Stimulated activated CD8-positive, alpha-beta memory T cell treated with anti-CD3 and anti-CD28 coated beads, Interleukin-7, amount 100 ng/mL, for 24 hours (primary cell): ENCODE data around the gene PLEKHG3.

ENCODE experiments used
- DNase-seq: peaks from one replicate; pipeline ENCODE4 v3.0.0-alpha.2; 2020; ENCODE audit warnings: low read depth

Gene PLEKHG3

DNA sequence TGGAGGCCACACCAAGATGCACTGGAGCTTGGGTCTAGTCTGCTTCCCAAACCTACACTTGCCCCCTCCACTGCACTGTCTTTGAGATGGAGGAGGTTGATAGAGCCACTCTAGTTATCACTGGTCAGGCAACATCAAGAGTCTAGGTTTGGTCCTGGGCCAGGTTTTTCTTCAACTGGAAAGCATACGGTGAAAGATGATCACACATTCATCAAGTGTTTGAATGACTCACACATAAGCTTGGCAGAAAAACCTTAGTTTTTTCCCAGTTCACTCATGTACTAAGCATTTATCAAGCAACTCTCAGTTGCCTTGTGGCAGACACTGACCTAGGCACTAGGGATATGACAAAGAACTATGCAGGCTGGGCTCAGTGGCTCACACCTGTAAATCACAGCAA, 84.5 kb downstream of the PLEKHG3 start:
- DNase-seq, result no peak

DNA sequence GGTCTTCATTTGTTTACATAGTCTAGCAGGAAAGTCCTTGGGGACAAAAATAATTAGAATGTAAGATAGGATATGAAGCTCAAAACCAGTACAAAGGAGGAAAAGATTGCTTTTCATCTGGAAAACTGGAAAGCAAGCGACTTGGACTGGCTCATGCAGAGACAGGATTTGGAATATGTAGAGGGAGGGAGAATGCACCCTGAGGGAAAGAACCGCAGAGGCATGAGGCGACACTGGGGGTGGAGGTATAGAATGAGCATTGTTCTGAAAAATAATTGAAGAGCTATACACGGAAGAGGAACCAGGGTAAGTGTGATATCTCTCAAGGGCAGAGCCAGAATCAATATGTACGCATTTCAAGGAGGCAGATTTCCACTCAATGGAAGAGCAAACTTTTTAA, 85.5 kb downstream of the PLEKHG3 start:
- no peak for DNase-seq

DNA sequence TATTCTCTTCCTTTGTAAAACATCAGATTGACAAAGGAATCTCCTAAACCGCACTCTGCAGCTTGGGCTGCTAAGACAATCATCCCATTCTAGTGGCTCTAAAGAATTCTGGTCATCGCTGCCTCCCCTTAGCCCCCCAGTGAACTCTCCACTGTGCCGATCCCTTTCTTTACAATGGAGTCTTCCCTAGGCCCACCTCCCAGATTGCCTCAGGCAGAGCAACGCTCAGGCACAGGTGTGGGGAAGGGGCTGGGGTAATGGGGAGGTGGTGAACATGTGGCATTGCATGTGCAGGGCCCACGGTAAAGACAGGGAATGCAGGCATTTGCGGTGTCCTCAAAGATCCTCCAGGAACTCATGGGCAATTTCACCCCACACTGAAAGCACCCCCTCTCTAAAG, 86.3 kb downstream of the PLEKHG3 start:
- DNase-seq, result no peak

DNA sequence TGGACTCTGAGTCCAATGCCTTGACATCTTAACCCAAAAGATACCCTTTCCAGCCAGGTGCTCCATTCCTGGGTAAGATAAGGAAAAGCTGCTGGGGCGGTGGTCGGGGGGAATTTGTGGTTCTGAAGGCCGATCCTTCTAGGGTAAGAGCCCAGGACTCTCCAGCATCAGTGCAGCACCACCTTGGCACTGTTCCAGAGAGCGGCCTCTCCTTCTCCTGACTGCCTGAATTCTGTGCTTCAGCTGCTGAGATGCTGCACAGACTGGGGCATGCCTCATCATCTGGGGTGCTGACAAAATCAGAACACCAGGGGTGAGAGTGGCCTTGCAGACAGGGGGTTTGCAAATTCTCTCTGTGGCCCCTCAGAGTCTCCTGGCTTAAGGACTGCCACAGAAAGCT, 88.0 kb downstream of the PLEKHG3 start:
- no peak for DNase-seq

DNA sequence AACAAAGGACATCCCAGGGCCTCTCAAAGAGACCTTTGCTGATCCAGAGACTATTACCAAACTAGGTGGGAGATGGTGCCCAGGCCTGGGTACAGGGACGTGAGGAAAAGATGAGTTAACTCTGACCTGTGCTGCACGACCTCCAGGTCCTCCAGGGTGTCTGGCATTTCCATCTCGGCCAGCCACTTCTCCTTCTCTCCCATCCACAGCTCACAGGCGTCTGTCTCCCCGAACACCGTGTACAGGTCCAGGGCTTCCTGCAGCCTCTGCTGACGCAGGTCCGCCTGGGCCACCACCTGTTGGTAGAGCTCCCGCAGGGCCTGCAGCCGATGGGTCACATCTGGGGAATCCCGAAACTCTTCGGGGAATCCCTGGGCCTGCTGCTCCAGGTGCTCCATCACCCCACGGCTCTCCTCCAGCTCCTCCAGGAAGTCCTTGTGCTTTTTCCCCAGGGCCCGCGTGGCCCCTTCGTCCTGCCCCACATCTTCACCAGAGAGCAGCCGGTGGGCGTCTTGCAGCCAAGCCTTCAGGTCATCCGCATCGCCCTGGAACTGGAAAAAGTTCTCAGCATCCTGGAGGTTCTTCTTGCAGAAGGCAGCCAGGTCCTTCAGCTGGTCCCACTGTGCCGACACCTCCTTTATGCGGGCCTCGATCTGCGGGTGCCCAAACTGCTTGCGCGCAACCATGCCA, 88.8 kb downstream of the PLEKHG3 start:
- no peak for DNase-seq

DNA sequence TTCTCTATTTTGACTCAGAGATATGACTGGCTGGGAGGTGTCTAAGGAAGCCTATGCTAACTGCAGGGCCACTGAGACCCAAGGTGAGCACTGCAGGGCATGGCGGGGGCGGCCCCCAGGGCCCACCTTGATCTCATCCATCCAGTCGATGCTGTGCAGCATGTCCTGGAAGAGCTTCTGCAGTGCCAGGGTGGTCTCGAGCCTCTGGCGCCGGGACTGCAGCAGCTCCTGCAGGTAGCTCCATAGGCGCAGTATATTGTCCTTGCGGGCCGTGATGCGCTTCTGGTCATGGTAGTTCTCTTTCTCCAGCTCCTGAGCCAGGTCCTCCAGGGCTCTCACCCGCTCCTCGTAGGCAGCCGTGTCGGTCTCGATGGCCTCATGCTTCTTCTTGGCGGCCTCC, 91.0 kb downstream of the PLEKHG3 start:
- DNase-seq, result no peak

DNA sequence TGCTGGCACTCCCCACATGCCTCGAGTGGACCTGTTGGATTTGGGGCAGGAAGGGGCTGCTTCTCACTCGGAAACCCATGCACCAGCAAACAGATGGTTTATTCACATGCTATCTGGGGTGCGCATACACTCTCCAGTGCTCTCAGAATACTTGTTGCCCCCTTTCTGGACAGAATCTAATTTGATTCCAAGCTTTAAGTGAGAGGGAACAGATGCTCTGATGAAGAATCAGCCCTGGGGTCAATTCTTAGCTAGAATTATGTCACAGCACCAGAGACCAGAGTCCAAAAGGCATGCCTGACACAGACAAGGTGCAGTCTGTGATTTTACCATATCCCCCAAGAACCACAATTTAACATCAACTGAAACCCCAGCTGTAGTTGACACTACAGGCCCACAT, 91.7 kb downstream of the PLEKHG3 start:
- no peak for DNase-seq

DNA sequence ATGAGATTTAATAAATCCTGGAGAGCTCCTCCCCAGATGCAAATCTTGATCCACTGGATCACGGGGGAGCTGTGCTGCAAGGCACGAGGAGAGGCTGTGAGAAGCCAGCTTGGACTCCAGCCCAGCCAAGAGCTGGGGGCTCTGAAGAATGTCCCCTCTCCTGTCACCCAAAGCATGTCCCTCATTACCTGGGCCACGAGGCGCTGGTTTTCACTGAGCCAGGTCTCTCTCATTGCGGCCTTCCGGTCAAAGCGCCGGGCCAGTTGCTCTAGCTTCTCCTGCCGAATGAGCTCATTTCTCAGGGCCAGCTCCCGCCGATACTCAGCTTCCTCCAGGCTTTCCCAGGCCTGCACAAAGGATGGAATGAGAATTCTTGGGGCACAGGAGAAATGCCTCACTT, 92.1 kb downstream of the PLEKHG3 start:
- no peak for DNase-seq

DNA sequence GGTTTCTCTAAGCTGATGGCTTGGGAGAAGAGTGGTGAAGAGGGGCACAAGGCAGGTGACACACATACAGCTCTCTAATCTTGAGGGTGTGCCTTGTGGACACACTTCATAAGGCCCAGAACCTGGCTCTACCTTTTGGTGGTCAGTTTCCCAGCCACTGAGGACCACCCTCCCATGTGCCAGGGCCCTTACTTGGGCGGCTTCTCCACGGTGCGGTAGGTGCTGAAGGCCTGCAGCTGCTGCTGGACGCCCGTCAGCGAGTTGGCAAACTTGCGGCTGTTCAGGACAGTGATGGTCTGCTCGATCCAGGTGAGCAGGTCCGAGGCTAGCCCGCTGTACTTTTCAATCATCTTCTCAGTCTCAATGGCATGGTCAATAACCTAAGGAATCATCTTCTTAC, 95.3 kb downstream of the PLEKHG3 start:
- no peak for DNase-seq
